Kasumi-1 (cell line): ENCODE measurements around the gene CD177.
"Not testable (repeated sequence)": the region's sequence is repeated elsewhere in the genome, so short reads cannot be mapped to it uniquely, and the experiment has no call there.

ENCODE experiments used
- DNase-seq, 2 experiments: peaks; one replicate each; lab custom pipeline; 2025; lab: John Stamatoyannopoulos, UW

The CD177 gene

GRCh38 chr19:43380771-43381386, 27.4 kb downstream of the CD177 start:
- no peak for DNase-seq

- not testable (repeated sequence) for DNase-seq
These were observed 29.2 kb downstream of the CD177 start for GRCh38 chr19:43382586-43383216.

GRCh38 chr19:43383254-43383653, 29.8 kb downstream of the CD177 start:
- not testable (repeated sequence) for DNase-seq

GRCh38 chr19:43383759-43384158, 30.3 kb downstream of the CD177 start:
- not testable (repeated sequence) for DNase-seq

- DNase-seq: not testable (repeated sequence)
These were observed 37.5 kb downstream of the CD177 start for GRCh38 chr19:43390903-43391551.

GRCh38 chr19:43391552-43391935, 38.1 kb downstream of the CD177 start:
- DNase-seq: not testable (repeated sequence)

- not testable (repeated sequence) for DNase-seq
These were observed 40.0 kb downstream of the CD177 start for GRCh38 chr19:43393501-43393900.

- no peak for DNase-seq
These were observed 42.1 kb downstream of the CD177 start for GRCh38 chr19:43395561-43395960.

- DNase-seq: no peak
These were observed 52.8 kb downstream of the CD177 start for GRCh38 chr19:43406297-43406696.

- no peak for DNase-seq
These were observed 54.0 kb downstream of the CD177 start for GRCh38 chr19:43407416-43408005.

GRCh38 chr19:43408043-43408442, 54.6 kb downstream of the CD177 start:
- DNase-seq: no peak

- DNase-seq: no peak
These were observed 55.9 kb downstream of the CD177 start for GRCh38 chr19:43409415-43409814.

GRCh38 chr19:43412441-43412840, 59.0 kb downstream of the CD177 start:
- no peak for DNase-seq
